ENCODE data around the gene TRMT61B. TPM values are rescaled to one million over a fixed set of nuclear protein-coding genes. Genes with fewer than 3 reads are reported as not detected.

TRMT61B gene
- total RNA-seq, 1 donor from 2014 or later, result 21.9 TPM

DNA sequence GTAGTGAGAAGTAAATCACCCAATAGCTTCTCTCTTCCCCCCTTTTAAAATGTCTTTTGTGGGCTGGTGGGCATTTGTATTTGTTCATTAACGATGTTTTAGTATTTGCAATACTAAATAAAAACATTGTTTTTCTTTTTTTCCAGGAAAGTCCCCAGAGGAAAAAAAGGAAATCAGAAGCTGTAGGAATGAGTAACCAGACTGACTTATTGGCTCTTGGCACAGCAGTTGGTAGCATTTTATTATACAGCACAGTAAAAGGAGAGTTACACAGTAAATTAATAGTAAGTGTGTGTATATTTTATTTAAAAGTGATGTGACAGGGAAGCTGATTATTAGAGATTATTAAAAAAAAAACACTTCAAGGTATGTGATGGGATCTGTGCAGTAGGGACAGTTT, 31.7 kb upstream of the TRMT61B start:
- Histone ChIP-seq H3K36me3 (peaks cover 23% of the 10 kb centered on the region), H3K4me3 (no peak overlapping the region), H3K27me3 (ENCODE audit: low read depth) (no peaks in the 10 kb centered on the region), H3K4me1 (peaks cover 25% of the 10 kb centered on the region), H3K9me3 (replicated peaks) (no peaks in the 10 kb centered on the region), H3K27ac (replicated peaks) (no peak overlapping the region)
- intact Hi-C loops (cut with micrococcal nuclease), result no loop called here
- TF ChIP-seq, protein P1, sequence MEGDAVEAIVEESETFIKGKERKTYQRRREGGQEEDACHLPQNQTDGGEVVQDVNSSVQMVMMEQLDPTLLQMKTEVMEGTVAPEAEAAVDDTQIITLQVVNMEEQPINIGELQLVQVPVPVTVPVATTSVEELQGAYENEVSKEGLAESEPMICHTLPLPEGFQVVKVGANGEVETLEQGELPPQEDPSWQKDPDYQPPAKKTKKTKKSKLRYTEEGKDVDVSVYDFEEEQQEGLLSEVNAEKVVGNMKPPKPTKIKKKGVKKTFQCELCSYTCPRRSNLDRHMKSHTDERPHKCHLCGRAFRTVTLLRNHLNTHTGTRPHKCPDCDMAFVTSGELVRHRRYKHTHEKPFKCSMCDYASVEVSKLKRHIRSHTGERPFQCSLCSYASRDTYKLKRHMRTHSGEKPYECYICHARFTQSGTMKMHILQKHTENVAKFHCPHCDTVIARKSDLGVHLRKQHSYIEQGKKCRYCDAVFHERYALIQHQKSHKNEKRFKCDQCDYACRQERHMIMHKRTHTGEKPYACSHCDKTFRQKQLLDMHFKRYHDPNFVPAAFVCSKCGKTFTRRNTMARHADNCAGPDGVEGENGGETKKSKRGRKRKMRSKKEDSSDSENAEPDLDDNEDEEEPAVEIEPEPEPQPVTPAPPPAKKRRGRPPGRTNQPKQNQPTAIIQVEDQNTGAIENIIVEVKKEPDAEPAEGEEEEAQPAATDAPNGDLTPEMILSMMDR (IDR thresholded peaks at IDR 0.05; ENCODE audit: borderline replicate concordance), result no peak
- DNase-seq, result no peak

DNA sequence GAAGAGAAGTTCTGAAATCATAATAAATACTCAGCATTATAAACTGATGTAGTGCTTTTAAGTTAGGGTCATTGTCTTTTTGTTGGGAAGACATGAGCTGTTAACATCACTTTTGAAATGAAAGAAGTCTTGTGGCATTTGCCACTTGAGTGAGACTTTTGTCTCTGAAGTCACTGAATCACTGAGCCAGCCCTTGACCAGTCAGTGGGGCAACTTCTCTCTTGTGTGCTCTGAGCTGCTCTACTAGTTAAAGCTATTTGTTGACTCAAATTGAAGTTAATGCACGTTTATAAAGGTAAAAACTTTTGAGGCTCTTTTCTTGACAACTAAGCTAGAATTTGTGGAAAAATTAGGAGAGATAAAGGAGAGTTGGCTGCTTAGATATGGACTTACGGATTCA, 31.1 kb upstream of the TRMT61B start:
- peaks cover 31% of the 10 kb centered on the region for H3K4me1 ChIP-seq

DNA sequence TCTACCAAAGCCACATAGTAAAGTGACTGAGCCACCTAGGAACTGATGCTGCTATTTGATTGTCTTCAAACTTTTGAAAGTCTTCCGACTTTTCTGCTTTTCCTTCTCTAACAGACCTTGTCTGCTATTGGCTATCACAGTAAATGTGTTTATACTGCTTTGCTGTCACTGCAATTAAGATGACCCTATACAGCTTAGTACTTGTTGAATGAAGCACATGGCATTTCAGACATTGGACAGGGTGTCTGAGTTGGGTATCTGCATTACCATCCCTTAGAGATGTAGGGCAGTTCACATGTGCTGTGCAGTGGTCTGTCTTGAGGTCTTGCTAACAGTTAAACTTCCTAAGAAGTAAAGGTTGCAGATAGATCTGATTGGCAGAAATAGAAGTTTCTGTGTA, 27.9 kb upstream of the TRMT61B start:
- TF ChIP-seq, protein P1 (IDR thresholded peaks at IDR 0.05; ENCODE audit: borderline replicate concordance), result no peak
- H3K4me3 ChIP-seq, result no peak overlapping the region
- DNase-seq, result no peak
- H3K27ac ChIP-seq (replicated peaks), result no peak overlapping the region
- no peaks in the 10 kb centered on the region for H3K9me3 ChIP-seq (replicated peaks)
- peaks cover 47% of the 10 kb centered on the region for H3K4me1 ChIP-seq
- intact Hi-C loops (cut with micrococcal nuclease), result no loop called here
- no peaks in the 10 kb centered on the region for H3K27me3 ChIP-seq (ENCODE audit: low read depth)
- H3K36me3 ChIP-seq, result peaks cover 10% of the 10 kb centered on the region

More for the DNA sequence above, 31.1 kb upstream of the TRMT61B start:
- Histone ChIP-seq H3K4me3 (no peak overlapping the region), H3K27ac (replicated peaks) (no peak overlapping the region), H3K36me3 (peaks cover 17% of the 10 kb centered on the region), H3K9me3 (replicated peaks) (no peaks in the 10 kb centered on the region), H3K27me3 (ENCODE audit: low read depth) (no peaks in the 10 kb centered on the region)
- intact Hi-C loops (cut with micrococcal nuclease), result no loop called here
- TF ChIP-seq, protein P1 (IDR thresholded peaks at IDR 0.05; ENCODE audit: borderline replicate concordance), result no peak
- no peak for DNase-seq

DNA sequence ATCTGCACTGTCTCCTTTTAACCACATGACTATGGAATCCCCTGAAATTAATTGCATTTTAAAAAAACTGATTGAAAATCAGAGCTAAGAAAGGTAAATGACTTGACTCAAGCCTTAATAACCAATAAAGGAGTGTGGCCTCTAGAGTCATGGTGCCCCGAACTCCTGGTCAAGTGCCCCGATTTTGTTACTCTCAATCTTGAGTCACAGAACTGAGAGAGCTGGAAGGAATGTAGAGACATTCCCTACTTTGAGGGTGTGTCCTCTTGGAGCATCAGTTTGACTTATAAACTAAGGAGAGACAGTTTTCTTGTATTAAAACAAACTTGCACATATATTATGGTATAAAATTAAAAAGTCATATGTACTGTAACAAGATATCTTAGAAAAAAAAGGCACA, 26.8 kb upstream of the TRMT61B start:
- Histone ChIP-seq H3K4me1 (peaks cover 47% of the 10 kb centered on the region), H3K4me3 (no peak overlapping the region), H3K27ac (replicated peaks) (no peak overlapping the region)

DNA sequence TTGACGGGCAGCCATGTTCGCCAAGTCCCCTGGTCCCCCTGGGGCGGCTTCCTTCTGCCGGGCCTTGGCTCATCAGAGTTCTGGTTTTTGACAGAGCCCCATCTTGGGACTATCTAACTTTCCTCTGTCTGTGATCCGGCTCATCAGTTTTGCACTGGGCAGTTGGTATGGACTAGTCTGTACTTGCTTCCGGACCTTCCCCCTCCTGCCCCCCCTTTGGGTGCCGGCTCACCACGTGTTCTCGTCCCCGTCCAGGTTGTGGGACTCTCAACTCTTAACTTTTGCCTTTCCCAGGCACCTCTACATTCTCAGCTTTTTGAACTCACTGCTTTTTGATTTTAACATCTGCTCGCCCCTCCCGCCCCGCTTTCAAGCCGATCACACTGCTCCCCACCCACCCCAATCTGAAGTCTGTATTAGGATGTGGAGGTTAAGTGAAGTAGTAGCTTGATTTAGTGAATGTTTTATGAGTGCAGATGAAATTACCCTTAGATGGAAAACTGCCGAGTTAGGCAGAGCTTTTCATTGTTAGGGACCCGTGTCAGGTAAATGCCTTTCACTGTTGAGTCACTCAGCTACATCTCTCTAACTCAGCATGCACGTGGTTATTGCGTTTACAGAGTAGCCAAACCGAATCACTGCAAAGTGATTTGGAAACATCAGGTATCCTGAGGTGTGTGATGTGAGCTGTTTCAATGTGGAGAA, 25.2 kb upstream of the TRMT61B start:
- no peaks in the 10 kb centered on the region for H3K27me3 ChIP-seq (ENCODE audit: low read depth)
- peak overlapping the region; percentile 81 for H3K27ac ChIP-seq (replicated peaks)
- TF ChIP-seq, protein P1 (IDR thresholded peaks at IDR 0.05; ENCODE audit: borderline replicate concordance), result no peak
- H3K9me3 ChIP-seq (replicated peaks), result no peaks in the 10 kb centered on the region
- no peaks in the 10 kb centered on the region for H3K36me3 ChIP-seq
- intact Hi-C loops (cut with micrococcal nuclease), result no loop called here
- DNase-seq, result peak; percentile 27
- H3K4me3 ChIP-seq, result peak overlapping the region; percentile 100
- H3K4me1 ChIP-seq, result peaks cover 44% of the 10 kb centered on the region

More for the DNA sequence above, 26.8 kb upstream of the TRMT61B start:
- no peak for DNase-seq
- intact Hi-C loops (cut with micrococcal nuclease), result no loop called here
- no peaks in the 10 kb centered on the region for H3K27me3 ChIP-seq (ENCODE audit: low read depth)
- no peaks in the 10 kb centered on the region for H3K9me3 ChIP-seq (replicated peaks)
- TF ChIP-seq, protein P1 (IDR thresholded peaks at IDR 0.05; ENCODE audit: borderline replicate concordance), result no peak
- peaks cover under 1% of the 10 kb centered on the region for H3K36me3 ChIP-seq
